AG04450 (cell line): Measurements from ENCODE around the gene FOXD1. TPM values are rescaled to one million over a fixed set of nuclear protein-coding genes. Genes with fewer than 3 reads are reported as not detected.
"Not testable (repeated sequence)": the region's sequence is repeated elsewhere in the genome, so short reads cannot be mapped to it uniquely, and the experiment has no call there.

Source experiments
- CTCF ChIA-PET: fragments of 300-600, 350-600 bp; formaldehyde crosslinking; extraction: SDS; loops from one replicate; lab custom pipeline; 2022; ENCODE audit warnings: antibody characterized with exemption, inconsistent platforms; lab: Charles Lee
- POLR2A ChIA-PET: fragments of 350-600 bp; formaldehyde crosslinking; extraction: SDS; loops from one replicate; lab custom pipeline; 2021; ENCODE audit warnings: antibody characterized with exemption, inconsistent platforms; lab: Yijun Ruan, JAX
- DNase-seq: peaks from one replicate; pipeline ENCODE4 v3.0.0-alpha.2; 2011; ENCODE audit warnings: low read depth, low spot score
- H3K27ac ChIP-seq: one replicate; pipeline ENCODE4 v1.5.1; 2012; ENCODE audit warnings: low read depth, low read length, control low read depth
- H3K27me3 ChIP-seq: one replicate; pipeline ENCODE4 v1.6.0; 2012; ENCODE audit warnings: low read length; ENCODE audit not compliant: control insufficient read depth, insufficient read depth
- H3K4me3 ChIP-seq: 2 replicates; pipeline ENCODE4 v1.5.1; 2011; ENCODE audit warnings: mild to moderate bottlenecking, low read depth, low read length, control low read depth
- H3K9me3 ChIP-seq: 2 replicates; pipeline ENCODE4 v1.5.1; 2012; ENCODE audit warnings: low read length; ENCODE audit not compliant: control insufficient read depth, insufficient read depth
- CTCF ChIP-seq: IDR thresholded peaks from 2 replicates; pipeline ENCODE4 v1.5.1; 2011; ENCODE audit warnings: low read depth, low read length, control low read depth, inconsistent platforms
- polyA plus RNA-seq: library from polyadenylated mRNA; depleted of rRNA; stranded (reverse); fragments of >200 nt; gene quantifications from 2 replicates; pipeline ENCODE4 v1.2.3, GENCODE V29; 2011

FOXD1 gene
- polyA plus RNA-seq, 1 experiment, result 8.4 TPM

- DNase-seq, result no peak
- ChIA-PET CTCF (interaction anchor here (3.2 kb wide), 1 partner anchor 8 kb away, joined by 20 read pairs; the partner anchor contains the start of gene BTF3), POLR2A (interaction anchor here (0.6 kb wide), 1 partner anchor 98 kb away, joined by 3 read pairs; no protein-coding TSS in a partner anchor)
- Histone ChIP-seq H3K27ac (no peak overlapping the region), H3K9me3 (no peaks in the 10 kb centered on the region), H3K4me3 (no peak overlapping the region), H3K27me3 (peaks cover 2% of the 10 kb centered on the region)
- TF ChIP-seq CTCF, result no peak
Observed at GRCh38 chr5:73488806-73489205, 40.2 kb upstream of the FOXD1 start.

GRCh38 chr5:73487815-73488214 lies 39.2 kb upstream of the FOXD1 start:
- no peak for DNase-seq
- Histone ChIP-seq H3K4me3 (no peak overlapping the region), H3K9me3 (no peaks in the 10 kb centered on the region), H3K27me3 (peaks cover 2% of the 10 kb centered on the region), H3K27ac (no peak overlapping the region)
- ChIA-PET CTCF (interaction anchor here (0.6 to 3.2 kb wide), 2 partner anchors 9 to 272 kb away, joined by 6 to 20 read pairs; partner anchors contain the start of gene BTF3), POLR2A (interaction anchor here (1.6 kb wide), 1 partner anchor 10 kb away, joined by 5 read pairs; the partner anchor contains the start of gene BTF3)
- TF ChIP-seq CTCF, result no peak

- DNase-seq, H3K27ac ChIP-seq, H3K27me3 ChIP-seq, H3K9me3 ChIP-seq, H3K4me3 ChIP-seq: not testable (repeated sequence)
- CTCF ChIA-PET, result interaction anchor here (0.6 to 3.2 kb wide), 3 partner anchors 10 to 271 kb away, joined by 3 to 20 read pairs (median 6); partner anchors contain the start of gene BTF3
- POLR2A ChIA-PET, result interaction anchor here (1.6 kb wide), 1 partner anchor 11 kb away, joined by 5 read pairs; the partner anchor contains the start of gene BTF3
Observed at GRCh38 chr5:73487257-73487656, 38.7 kb upstream of the FOXD1 start.

- Histone ChIP-seq H3K27me3 (peaks cover 2% of the 10 kb centered on the region), H3K4me3 (no peak overlapping the region), H3K27ac (no peak overlapping the region), H3K9me3 (no peaks in the 10 kb centered on the region)
- no peak for TF ChIP-seq CTCF
- ChIA-PET POLR2A (interaction anchor here (0.6 to 1.6 kb wide), 2 partner anchors 12 to 240 kb away, joined by 3 to 5 read pairs; partner anchors contain the start of gene BTF3), CTCF (interaction anchor here (0.6 to 3.2 kb wide), 3 partner anchors 11 to 315 kb away, joined by 3 to 20 read pairs (median 3); partner anchors contain the start of gene BTF3)
- no peak for DNase-seq
Observed at GRCh38 chr5:73486119-73486899, 37.7 kb upstream of the FOXD1 start.

- CTCF ChIA-PET, result interaction anchor here (0.6 to 3.2 kb wide), 2 partner anchors 9 to 11 kb away, joined by 4 to 20 read pairs; partner anchors contain the start of gene BTF3
- H3K9me3 ChIP-seq, result no peaks in the 10 kb centered on the region
- peak; percentile 18 for DNase-seq
Observed at GRCh38 chr5:73485715-73486114, 37.1 kb upstream of the FOXD1 start.

More at GRCh38 chr5:73485715-73486114, 37.1 kb upstream of the FOXD1 start:
- H3K27me3 ChIP-seq, result peaks cover 7% of the 10 kb centered on the region
- H3K4me3 ChIP-seq, result no peak overlapping the region
- POLR2A ChIA-PET, result no interaction called here
- no peak overlapping the region for H3K27ac ChIP-seq
- no peak for TF ChIP-seq CTCF
